PFSK-1 (cell line): ENCODE measurements around the gene P4HB.

Experiments
- FOXP2 ChIP-seq: optimal IDR thresholded peaks from 2 replicates; pipeline ENCODE3; 2011; ENCODE audit warnings: borderline replicate concordance, control low read depth, inconsistent platforms; ENCODE audit not compliant: insufficient read depth; ENCODE audit errors: extremely low read length, extremely low read depth
- POLR2AphosphoS5 ChIP-seq: IDR thresholded peaks from 2 replicates; pipeline ENCODE4 v1.6.1; 2012; ENCODE audit warnings: low read depth, mild to moderate bottlenecking, control low read depth, low read length, moderate library complexity
- SIN3A ChIP-seq: IDR thresholded peaks from 2 replicates; pipeline ENCODE4 v1.6.1; 2012; ENCODE audit warnings: mild to moderate bottlenecking, low read length, moderate library complexity, borderline replicate concordance; ENCODE audit not compliant: insufficient read depth
- TAF1 ChIP-seq: IDR thresholded peaks from 2 replicates; pipeline ENCODE4 v1.6.1; 2012; ENCODE audit warnings: low read length, control low read depth, borderline replicate concordance; ENCODE audit not compliant: insufficient read depth
- TF ChIP-seq, protein P1 (sequence below), 2 experiments: IDR thresholded peaks; 2 replicates each; pipeline versions ENCODE4 v1.6.1 to v1.8.0; 2011 to 2012; ENCODE audit warnings: low read depth in 2 of 2, low read length in 2 of 2, control low read depth in 1 of 2, inconsistent platforms in 1 of 2, mild to moderate bottlenecking in 1 of 2, moderate library complexity in 1 of 2; ENCODE audit not compliant: insufficient read depth in 1 of 2

P4HB gene

DNA sequence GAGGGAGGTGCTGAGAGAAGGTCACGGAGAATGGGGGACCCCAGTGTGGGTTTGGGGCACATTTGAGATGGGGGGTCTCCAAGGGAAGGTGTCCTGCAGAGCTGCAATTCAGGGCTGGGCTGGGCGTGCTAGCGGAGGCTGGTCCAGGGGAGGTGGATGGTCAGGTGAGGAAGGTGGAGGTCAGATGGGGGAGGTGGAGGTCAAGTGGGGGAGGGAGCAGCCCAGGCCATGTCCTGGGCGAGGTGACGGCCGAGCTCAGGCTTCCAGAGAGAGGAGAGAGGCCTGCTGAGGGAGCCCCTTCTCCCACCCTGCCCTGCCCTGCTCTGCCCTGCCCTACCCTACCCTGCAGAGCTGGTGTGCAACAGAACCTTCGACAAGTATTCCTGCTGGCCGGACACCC, 49.9 kb downstream of the P4HB start:
- TF ChIP-seq FOXP2 (no peak), POLR2AphosphoS5 (no peak), TAF1 (no peak), SIN3A (no peak)
- TF ChIP-seq, protein P1, sequence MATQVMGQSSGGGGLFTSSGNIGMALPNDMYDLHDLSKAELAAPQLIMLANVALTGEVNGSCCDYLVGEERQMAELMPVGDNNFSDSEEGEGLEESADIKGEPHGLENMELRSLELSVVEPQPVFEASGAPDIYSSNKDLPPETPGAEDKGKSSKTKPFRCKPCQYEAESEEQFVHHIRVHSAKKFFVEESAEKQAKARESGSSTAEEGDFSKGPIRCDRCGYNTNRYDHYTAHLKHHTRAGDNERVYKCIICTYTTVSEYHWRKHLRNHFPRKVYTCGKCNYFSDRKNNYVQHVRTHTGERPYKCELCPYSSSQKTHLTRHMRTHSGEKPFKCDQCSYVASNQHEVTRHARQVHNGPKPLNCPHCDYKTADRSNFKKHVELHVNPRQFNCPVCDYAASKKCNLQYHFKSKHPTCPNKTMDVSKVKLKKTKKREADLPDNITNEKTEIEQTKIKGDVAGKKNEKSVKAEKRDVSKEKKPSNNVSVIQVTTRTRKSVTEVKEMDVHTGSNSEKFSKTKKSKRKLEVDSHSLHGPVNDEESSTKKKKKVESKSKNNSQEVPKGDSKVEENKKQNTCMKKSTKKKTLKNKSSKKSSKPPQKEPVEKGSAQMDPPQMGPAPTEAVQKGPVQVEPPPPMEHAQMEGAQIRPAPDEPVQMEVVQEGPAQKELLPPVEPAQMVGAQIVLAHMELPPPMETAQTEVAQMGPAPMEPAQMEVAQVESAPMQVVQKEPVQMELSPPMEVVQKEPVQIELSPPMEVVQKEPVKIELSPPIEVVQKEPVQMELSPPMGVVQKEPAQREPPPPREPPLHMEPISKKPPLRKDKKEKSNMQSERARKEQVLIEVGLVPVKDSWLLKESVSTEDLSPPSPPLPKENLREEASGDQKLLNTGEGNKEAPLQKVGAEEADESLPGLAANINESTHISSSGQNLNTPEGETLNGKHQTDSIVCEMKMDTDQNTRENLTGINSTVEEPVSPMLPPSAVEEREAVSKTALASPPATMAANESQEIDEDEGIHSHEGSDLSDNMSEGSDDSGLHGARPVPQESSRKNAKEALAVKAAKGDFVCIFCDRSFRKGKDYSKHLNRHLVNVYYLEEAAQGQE (IDR thresholded peaks at IDR 0.05; ENCODE audit: insufficient read depth in 1 of 2, low read depth in 2 of 2, low read length in 2 of 2): no peak

DNA sequence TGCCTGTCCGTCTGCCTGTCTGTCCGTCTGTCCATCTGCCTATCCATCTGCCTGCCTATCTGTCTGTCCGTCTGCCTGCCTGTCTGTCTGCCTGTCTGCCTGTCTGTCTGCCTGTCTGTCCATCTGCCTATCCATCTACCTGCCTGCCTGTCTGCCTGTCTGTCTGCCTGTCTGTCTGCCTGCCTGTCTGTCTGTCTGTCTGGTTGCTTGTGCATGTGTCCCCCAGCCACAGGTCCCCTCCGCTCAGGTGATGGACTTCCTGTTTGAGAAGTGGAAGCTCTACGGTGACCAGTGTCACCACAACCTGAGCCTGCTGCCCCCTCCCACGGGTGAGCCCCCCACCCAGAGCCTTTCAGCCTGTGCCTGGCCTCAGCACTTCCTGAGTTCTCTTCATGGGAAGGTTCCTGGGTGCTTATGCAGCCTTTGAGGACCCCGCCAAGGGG, 50.8 kb downstream of the P4HB start:
- no peak for TF ChIP-seq POLR2AphosphoS5

DNA sequence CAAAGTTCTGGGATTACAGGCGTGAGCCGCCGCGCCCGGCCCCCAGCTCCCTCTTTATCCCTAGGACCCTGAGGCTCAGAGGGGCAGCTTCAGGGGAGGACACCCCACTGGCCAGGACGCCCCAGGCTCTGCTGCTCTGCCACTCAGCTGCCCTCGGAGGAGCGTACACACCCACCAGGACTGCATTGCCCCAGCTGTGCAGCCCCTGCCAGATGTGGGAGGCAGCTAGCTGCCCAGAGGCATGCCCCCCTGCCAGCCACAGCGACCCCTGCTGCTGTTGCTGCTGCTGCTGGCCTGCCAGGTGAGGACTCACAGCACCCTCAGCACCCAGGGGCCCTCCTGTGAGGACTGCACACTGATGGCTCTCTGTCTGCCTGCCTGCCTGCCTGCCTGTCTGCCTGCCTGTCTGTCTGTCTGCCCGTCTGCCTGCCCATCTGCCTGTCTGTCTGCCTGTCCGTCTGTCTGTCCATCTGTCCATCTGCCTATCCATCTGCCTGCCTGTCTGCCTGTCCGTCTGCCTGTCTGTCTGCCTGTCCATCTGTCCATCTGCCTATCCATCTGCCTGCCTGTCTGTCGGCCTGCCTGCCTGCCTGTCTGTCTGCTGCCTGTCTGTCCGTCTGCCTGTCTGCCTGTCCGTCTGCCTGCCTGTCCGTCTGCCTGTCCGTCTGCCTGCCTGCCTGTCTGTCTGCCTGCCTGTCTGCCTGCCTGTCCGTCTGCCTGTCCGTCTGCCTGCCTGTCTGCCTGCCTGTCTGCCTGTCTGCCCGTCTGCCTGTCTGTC, 51.4 kb downstream of the P4HB start:
- no peak for TF ChIP-seq SIN3A
- no peak for TF ChIP-seq FOXP2
- TF ChIP-seq, protein P1 (IDR thresholded peaks at IDR 0.05; ENCODE audit: insufficient read depth in 1 of 2, low read depth in 2 of 2, low read length in 2 of 2): no peak
- TF ChIP-seq POLR2AphosphoS5: no peak
- no peak for TF ChIP-seq TAF1

DNA sequence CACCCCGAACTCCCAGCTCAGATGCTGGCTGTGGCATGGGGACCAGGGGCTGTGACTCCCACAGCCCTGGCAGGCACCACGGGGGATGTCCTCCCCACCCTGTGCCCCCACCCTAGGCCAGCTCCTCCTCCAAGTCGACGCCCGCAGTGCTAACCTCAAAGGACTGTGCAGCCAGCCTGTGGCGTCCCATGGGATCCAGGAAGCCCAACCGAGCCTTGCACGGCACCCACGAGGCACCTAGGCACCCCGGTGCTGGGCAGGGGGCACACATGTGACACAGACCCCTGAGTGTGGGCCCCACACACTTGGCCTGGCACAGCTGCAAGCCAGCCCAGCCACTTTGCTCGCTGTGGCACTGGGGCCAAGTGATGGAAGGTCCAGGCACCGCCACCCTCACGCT, 52.5 kb downstream of the P4HB start:
- TF ChIP-seq FOXP2: no peak
- TF ChIP-seq POLR2AphosphoS5: no peak
- TF ChIP-seq, protein P1 (IDR thresholded peaks at IDR 0.05; ENCODE audit: insufficient read depth in 1 of 2, low read depth in 2 of 2, low read length in 2 of 2): no peak
- no peak for TF ChIP-seq SIN3A
- TF ChIP-seq TAF1: no peak

DNA sequence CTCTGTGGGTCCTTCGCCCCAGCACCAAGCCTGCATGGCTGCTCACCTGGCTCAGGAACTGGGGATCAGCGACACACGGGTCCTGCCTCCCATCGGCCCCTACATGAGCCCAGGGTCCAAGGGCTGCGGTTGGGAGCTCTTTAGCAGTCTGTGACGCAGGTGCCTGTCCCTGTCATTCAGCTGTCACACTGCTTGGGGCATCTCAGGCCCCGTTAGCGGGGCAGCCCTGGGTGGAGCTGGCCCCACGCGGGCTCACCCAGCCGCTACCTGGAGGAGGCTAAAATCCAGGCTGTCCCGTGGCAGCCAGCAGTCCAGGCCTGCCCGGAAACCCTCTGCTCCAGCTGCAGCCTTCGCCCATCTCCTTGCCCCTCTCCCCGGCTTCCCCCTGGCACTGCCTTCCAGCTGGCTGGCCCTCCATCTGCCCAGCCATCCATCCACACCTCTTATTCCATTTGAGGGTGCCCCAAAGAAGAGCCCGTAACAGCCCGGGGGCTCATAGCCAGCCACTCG, 53.1 kb downstream of the P4HB start:
- TF ChIP-seq TAF1 (no peak), SIN3A (no peak), FOXP2 (no peak), POLR2AphosphoS5 (no peak)
- TF ChIP-seq, protein P1 (IDR thresholded peaks at IDR 0.05; ENCODE audit: insufficient read depth in 1 of 2, low read depth in 2 of 2, low read length in 2 of 2): no peak
